Liver (tissue), 9 donors: ENCODE data around the gene NCDN. TPM values are rescaled to one million over a fixed set of nuclear protein-coding genes. Genes with fewer than 3 reads are reported as not detected.

Source experiments
- DNase-seq: peaks from one replicate; pipeline ENCODE4 v3.0.0-alpha.2; 2017; ENCODE audit warnings: low spot score
- H3K27ac ChIP-seq, 2 donors: one replicate each; pipeline ENCODE4 v1.7.0; 2013; ENCODE audit warnings: inconsistent platforms in 2 of 2, low read length in 2 of 2, control low read depth in 1 of 2, low read depth in 1 of 2, mild to moderate bottlenecking in 1 of 2
- H3K27me3 ChIP-seq, 4 donors: one replicate each; pipeline versions ENCODE4 v1.6.1 to v1.7.0; 2013; ENCODE audit warnings: low read length in 3 of 4, inconsistent platforms in 1 of 4, mild to moderate bottlenecking in 1 of 4, moderate library complexity in 1 of 4; ENCODE audit not compliant: control insufficient read depth in 4 of 4, insufficient read depth in 4 of 4
- H3K36me3 ChIP-seq, 4 donors: one replicate each; pipeline versions ENCODE4 v1.6.1 to v1.7.0; 2013; ENCODE audit warnings: low read length in 3 of 4, mild to moderate bottlenecking in 3 of 4, low read depth in 1 of 4, moderate library complexity in 1 of 4; ENCODE audit not compliant: control insufficient read depth in 4 of 4, insufficient read depth in 3 of 4
- H3K4me1 ChIP-seq, 4 donors: one replicate each; pipeline versions ENCODE4 v1.6.1 to v1.7.0; 2013; ENCODE audit warnings: low read length in 3 of 4, mild to moderate bottlenecking in 3 of 4, moderate library complexity in 1 of 4; ENCODE audit not compliant: control insufficient read depth in 4 of 4, insufficient read depth in 4 of 4
- H3K4me3 ChIP-seq, 3 donors: one replicate each; pipeline versions ENCODE4 v1.6.1 to v1.7.0; 2013; ENCODE audit warnings: low read length in 3 of 3, control low read depth in 1 of 3, low read depth in 1 of 3, mild to moderate bottlenecking in 1 of 3
- H3K9ac ChIP-seq, 2 donors: one replicate each; pipeline ENCODE4 v1.7.0; 2013; ENCODE audit warnings: low read length in 2 of 2, mild to moderate bottlenecking in 2 of 2, moderate library complexity in 2 of 2, control low read depth in 1 of 2, low read depth in 1 of 2
- H3K9me3 ChIP-seq, 4 donors: one replicate each; pipeline versions ENCODE4 v1.6.1 to v1.7.0; 2013; ENCODE audit warnings: low read length in 3 of 4; ENCODE audit not compliant: control insufficient read depth in 4 of 4
- CTCF ChIP-seq: fragments of 150-350 bp; IDR thresholded peaks from 2 replicates; pipeline ENCODE4 v1.5.1; 2017; ENCODE audit warnings: improper control_type of control experiment, low read depth, low read length; ENCODE audit not compliant: missing input control
- EGR1 ChIP-seq, 2 donors: IDR thresholded peaks; 2 replicates each; pipeline ENCODE4 v1.6.1; 2016 to 2018; ENCODE audit warnings: antibody characterized with exemption in 2 of 2, low read depth in 2 of 2
- FOXA1 ChIP-seq: IDR thresholded peaks from 2 replicates; pipeline ENCODE4 v1.6.1; 2016; ENCODE audit warnings: antibody characterized with exemption
- GABPA ChIP-seq, 2 donors: IDR thresholded peaks in 1 of 2; conservative IDR thresholded peaks in 1 of 2; 2 replicates each; pipeline ENCODE4 v1.6.1; 2016; ENCODE audit warnings: antibody characterized with exemption in 2 of 2, mild to moderate bottlenecking in 1 of 2, moderate library complexity in 1 of 2
- HNF4G ChIP-seq: IDR thresholded peaks from 2 replicates; pipeline ENCODE4 v1.6.1; 2016; ENCODE audit warnings: antibody characterized with exemption
- JUND ChIP-seq, 2 donors: IDR thresholded peaks; 2 replicates each; pipeline ENCODE4 v1.6.1; 2016; ENCODE audit warnings: antibody characterized with exemption in 2 of 2
- NR2F2 ChIP-seq: IDR thresholded peaks from 2 replicates; pipeline ENCODE4 v1.6.1; 2016; ENCODE audit warnings: antibody characterized with exemption
- RAD21 ChIP-seq, 2 donors: IDR thresholded peaks; 2 replicates each; pipeline ENCODE4 v1.6.1; 2016; ENCODE audit warnings: antibody characterized with exemption in 2 of 2, mild to moderate bottlenecking in 2 of 2
- RXRA ChIP-seq, 2 donors: IDR thresholded peaks; 2 replicates each; pipeline ENCODE4 v1.6.1; 2017 to 2018; ENCODE audit warnings: antibody characterized with exemption in 2 of 2, mild to moderate bottlenecking in 1 of 2
- SP1 ChIP-seq: IDR thresholded peaks from 2 replicates; pipeline ENCODE4 v1.6.1; 2018; ENCODE audit warnings: antibody characterized with exemption, mild to moderate bottlenecking
- TAF1 ChIP-seq: conservative IDR thresholded peaks from 2 replicates; pipeline ENCODE4 v1.6.1; 2016; ENCODE audit warnings: antibody characterized with exemption, mild to moderate bottlenecking
- YY1 ChIP-seq: IDR thresholded peaks from 2 replicates; pipeline ENCODE4 v1.6.1; 2016; ENCODE audit warnings: antibody characterized with exemption, mild to moderate bottlenecking
- WGBS: extraction: QIAGEN DNeasy Blood & Tissue Kit; methylation state at CpG from one replicate; pipeline ENCODE4 v1.1.7; 2013; 5-methylcytosine and 5-hydroxymethylcytosine counted together
- polyA plus RNA-seq, 2 donors: library from polyadenylated mRNA; stranded (reverse) in 1 of 2; unstranded in 1 of 2; fragments of 200-250 nt in 1 of 2; fragments of >200 nt in 1 of 2; fragmentation: Nextera tagmentation in 1 of 2; extraction: Ambion mirVana in 1 of 2; gene quantifications; one replicate each; pipeline versions ENCODE4 v1.2.1 to v1.2.3, GENCODE V29; 2013 to 2015
- total RNA-seq, 2 donors: library from RNA; depleted of rRNA; stranded (reverse); fragments of >200 nt; gene quantifications; one replicate each; pipeline ENCODE4 v1.2.3, GENCODE V29; 2014
- TF ChIP-seq, protein P1 (sequence below): IDR thresholded peaks from 2 replicates; pipeline ENCODE4 v1.6.1; 2016; ENCODE audit warnings: antibody characterized with exemption
- TF ChIP-seq, protein P2 (sequence below): IDR thresholded peaks from 2 replicates; pipeline ENCODE4 v1.6.1; 2016; ENCODE audit warnings: antibody characterized with exemption
- TF ChIP-seq, protein P3 (sequence below): IDR thresholded peaks from 2 replicates; pipeline ENCODE4 v1.6.1; 2016; ENCODE audit warnings: antibody characterized with exemption, mild to moderate bottlenecking
- TF ChIP-seq, protein P4 (sequence below): IDR thresholded peaks from 2 replicates; pipeline ENCODE4 v1.6.1; 2016; ENCODE audit warnings: antibody characterized with exemption
- donor health status: healthy.
- donor health status: healthy.
- donor health status: healthy.
- donor health status: healthy.
- donor health status: healthy.

The NCDN gene
- total and polyA plus RNA-seq, 4 donors: 2.7 to 7.9 (median 5.6) TPM

DNA sequence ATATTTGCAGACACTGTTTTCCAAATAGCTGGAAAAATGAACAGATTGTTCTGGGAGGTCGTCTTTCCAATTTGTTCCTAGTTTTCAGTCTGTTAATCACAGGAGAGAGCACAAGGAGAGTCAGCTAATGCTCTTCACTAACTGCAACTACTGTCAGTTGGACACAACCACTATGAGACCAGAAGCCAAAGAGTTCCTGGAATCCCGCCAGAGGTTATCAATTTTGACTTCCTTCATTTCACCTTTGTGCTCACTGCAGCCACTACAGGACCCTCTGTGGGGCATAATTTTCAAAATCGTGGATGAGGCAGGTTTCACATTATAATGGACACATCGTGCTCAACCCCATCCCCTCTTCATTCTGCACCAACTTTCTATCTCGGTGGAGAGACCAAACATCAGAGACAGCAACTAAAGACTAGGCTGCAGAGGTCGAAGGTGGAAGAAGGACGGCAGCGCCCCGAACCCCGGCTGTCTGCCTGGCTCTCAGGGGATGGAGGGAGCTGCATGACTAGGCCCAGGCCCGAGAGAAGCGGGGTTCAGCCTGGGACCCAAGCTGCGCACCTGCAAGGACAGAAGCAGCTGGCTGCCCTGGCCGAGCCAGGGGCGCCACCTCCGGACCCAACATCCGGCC, 998 bp upstream of the NCDN start:
- Histone ChIP-seq H3K4me1 (peaks cover 2 to 63% (median 49%) of the 10 kb centered on the region in 4 donors), H3K9ac (peak overlapping the region; percentile 83 to 85), H3K36me3 (peaks cover 0 to 15% (median 11%) of the 10 kb centered on the region in 4 donors), H3K27ac (peak overlapping the region; percentile 98 to 99), H3K27me3 (no peaks in the 10 kb centered on the region), H3K4me3 (peak overlapping the region; percentile 88 to 96 (median 90)), H3K9me3 (no peaks in the 10 kb centered on the region)
- DNase-seq: no peak
- WGBS: 1% methylated on average over 17 of the region's 17 CpGs
- TF ChIP-seq, protein P1, sequence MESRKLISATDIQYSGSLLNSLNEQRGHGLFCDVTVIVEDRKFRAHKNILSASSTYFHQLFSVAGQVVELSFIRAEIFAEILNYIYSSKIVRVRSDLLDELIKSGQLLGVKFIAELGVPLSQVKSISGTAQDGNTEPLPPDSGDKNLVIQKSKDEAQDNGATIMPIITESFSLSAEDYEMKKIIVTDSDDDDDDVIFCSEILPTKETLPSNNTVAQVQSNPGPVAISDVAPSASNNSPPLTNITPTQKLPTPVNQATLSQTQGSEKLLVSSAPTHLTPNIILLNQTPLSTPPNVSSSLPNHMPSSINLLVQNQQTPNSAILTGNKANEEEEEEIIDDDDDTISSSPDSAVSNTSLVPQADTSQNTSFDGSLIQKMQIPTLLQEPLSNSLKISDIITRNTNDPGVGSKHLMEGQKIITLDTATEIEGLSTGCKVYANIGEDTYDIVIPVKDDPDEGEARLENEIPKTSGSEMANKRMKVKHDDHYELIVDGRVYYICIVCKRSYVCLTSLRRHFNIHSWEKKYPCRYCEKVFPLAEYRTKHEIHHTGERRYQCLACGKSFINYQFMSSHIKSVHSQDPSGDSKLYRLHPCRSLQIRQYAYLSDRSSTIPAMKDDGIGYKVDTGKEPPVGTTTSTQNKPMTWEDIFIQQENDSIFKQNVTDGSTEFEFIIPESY: no peak
- no peak for TF ChIP-seq NR2F2
- TF ChIP-seq CTCF: no peak
- no peak for TF ChIP-seq FOXA1
- TF ChIP-seq YY1: no peak
- TF ChIP-seq, protein P2, sequence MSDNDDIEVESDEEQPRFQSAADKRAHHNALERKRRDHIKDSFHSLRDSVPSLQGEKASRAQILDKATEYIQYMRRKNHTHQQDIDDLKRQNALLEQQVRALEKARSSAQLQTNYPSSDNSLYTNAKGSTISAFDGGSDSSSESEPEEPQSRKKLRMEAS: no peak
- TF ChIP-seq, protein P3, sequence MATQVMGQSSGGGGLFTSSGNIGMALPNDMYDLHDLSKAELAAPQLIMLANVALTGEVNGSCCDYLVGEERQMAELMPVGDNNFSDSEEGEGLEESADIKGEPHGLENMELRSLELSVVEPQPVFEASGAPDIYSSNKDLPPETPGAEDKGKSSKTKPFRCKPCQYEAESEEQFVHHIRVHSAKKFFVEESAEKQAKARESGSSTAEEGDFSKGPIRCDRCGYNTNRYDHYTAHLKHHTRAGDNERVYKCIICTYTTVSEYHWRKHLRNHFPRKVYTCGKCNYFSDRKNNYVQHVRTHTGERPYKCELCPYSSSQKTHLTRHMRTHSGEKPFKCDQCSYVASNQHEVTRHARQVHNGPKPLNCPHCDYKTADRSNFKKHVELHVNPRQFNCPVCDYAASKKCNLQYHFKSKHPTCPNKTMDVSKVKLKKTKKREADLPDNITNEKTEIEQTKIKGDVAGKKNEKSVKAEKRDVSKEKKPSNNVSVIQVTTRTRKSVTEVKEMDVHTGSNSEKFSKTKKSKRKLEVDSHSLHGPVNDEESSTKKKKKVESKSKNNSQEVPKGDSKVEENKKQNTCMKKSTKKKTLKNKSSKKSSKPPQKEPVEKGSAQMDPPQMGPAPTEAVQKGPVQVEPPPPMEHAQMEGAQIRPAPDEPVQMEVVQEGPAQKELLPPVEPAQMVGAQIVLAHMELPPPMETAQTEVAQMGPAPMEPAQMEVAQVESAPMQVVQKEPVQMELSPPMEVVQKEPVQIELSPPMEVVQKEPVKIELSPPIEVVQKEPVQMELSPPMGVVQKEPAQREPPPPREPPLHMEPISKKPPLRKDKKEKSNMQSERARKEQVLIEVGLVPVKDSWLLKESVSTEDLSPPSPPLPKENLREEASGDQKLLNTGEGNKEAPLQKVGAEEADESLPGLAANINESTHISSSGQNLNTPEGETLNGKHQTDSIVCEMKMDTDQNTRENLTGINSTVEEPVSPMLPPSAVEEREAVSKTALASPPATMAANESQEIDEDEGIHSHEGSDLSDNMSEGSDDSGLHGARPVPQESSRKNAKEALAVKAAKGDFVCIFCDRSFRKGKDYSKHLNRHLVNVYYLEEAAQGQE: no peak
- no peak for TF ChIP-seq RAD21 (IDR thresholded peaks at IDR 0.05)
- TF ChIP-seq EGR1 (IDR thresholded peaks at IDR 0.05; ENCODE audit: low read depth in 2 of 2): no peak
- no peak for TF ChIP-seq JUND (IDR thresholded peaks at IDR 0.05)
- no peak for TF ChIP-seq SP1
- no peak for TF ChIP-seq GABPA (IDR thresholded peaks at IDR 0.05 in 1 of 2, conservative IDR thresholded peaks at IDR 0.05 in 1 of 2)
- no peak for TF ChIP-seq TAF1
- TF ChIP-seq, protein P4, sequence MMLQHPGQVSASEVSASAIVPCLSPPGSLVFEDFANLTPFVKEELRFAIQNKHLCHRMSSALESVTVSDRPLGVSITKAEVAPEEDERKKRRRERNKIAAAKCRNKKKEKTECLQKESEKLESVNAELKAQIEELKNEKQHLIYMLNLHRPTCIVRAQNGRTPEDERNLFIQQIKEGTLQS: no peak
- no peak for TF ChIP-seq HNF4G
- TF ChIP-seq RXRA (IDR thresholded peaks at IDR 0.05): no peak
